Stomach smooth muscle (tissue), 2 donors: ENCODE measurements around the gene KCNQ1OT1.

ENCODE experiments used
- H3K27ac ChIP-seq: one replicate; pipeline ENCODE4 v1.7.0; 2013; ENCODE audit warnings: mild to moderate bottlenecking, low read length, inconsistent platforms
- H3K27me3 ChIP-seq, 2 donors: one replicate each; pipeline ENCODE4 v1.7.0; 2013; ENCODE audit warnings: low read length in 2 of 2; ENCODE audit not compliant: insufficient read depth in 2 of 2, control insufficient read depth in 1 of 2
- H3K36me3 ChIP-seq, 2 donors: one replicate each; pipeline ENCODE4 v1.7.0; 2013; ENCODE audit warnings: low read length in 2 of 2; ENCODE audit not compliant: control insufficient read depth in 2 of 2, insufficient read depth in 2 of 2
- H3K4me1 ChIP-seq: one replicate; pipeline ENCODE4 v1.7.0; 2013; ENCODE audit warnings: low read length; ENCODE audit not compliant: control insufficient read depth, insufficient read depth
- H3K4me3 ChIP-seq, 2 donors: one replicate each; pipeline ENCODE4 v1.7.0; 2013; ENCODE audit warnings: low read length in 2 of 2
- H3K9ac ChIP-seq, 2 donors: one replicate each; pipeline ENCODE4 v1.7.0; 2013; ENCODE audit warnings: low read length in 2 of 2, mild to moderate bottlenecking in 1 of 2
- H3K9me3 ChIP-seq, 2 donors: one replicate each; pipeline ENCODE4 v1.7.0; 2013; ENCODE audit warnings: low read length in 2 of 2; ENCODE audit not compliant: control insufficient read depth in 2 of 2
- donor health status: healthy.
- donor health status: Pancreatic carcinoma.

KCNQ1OT1 gene

GRCh38 chr11:2742201-2742600, 42.4 kb upstream of the KCNQ1OT1 start:
- peaks cover 5% of the 10 kb centered on the region for H3K4me1 ChIP-seq
- no peak overlapping the region for H3K9ac ChIP-seq
- no peak overlapping the region for H3K4me3 ChIP-seq
- H3K27me3 ChIP-seq: no peaks in the 10 kb centered on the region
- H3K27ac ChIP-seq: no peak overlapping the region
- H3K36me3 ChIP-seq: no peaks in the 10 kb centered on the region
- H3K9me3 ChIP-seq: no peaks in the 10 kb centered on the region

DNA sequence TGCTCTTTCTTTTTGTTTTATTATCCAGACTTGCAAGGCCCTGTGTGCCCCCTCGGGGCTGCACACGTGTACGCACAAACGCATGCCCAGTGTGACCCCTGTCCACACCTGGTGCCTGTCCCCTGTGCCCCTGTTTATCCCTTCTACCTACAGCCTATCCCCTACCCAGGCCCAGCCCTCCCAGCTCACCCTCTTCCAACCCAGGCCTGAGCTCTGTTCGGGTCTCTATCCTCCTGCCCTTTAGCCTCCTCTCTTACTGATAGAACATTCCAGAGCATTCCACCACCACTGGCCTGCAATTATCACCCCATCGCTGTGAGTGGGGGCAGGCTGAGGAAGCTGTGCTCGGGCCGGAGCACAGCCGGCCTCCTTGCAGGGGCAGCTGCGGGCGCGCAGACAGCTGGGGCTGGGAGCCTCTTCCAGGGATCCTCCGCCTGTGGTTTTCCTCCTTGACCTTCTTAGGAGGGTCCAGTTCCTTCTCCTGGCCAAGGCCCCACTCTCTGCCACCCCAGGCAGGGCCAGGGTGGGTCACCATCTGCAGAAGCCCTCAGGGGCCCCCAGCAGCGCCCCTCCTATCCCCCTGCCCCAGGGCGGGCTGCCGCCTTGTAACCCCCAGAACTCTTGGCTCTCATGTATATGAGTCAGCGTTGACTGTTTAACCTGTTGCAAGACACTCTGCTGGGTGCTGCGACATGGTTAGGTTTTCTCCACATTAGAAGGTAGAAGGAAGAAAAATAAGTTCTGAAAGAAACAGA, 41.8 kb upstream of the KCNQ1OT1 start:
- Histone ChIP-seq H3K9ac (no peak overlapping the region), H3K36me3 (no peaks in the 10 kb centered on the region), H3K27me3 (no peaks in the 10 kb centered on the region), H3K4me3 (no peak overlapping the region), H3K27ac (no peak overlapping the region), H3K9me3 (no peaks in the 10 kb centered on the region), H3K4me1 (peaks cover 5% of the 10 kb centered on the region)

- Histone ChIP-seq H3K36me3 (no peaks in the 10 kb centered on the region), H3K9me3 (no peaks in the 10 kb centered on the region), H3K4me1 (peaks cover 5% of the 10 kb centered on the region), H3K27ac (no peak overlapping the region), H3K9ac (no peak overlapping the region), H3K4me3 (no peak overlapping the region), H3K27me3 (no peaks in the 10 kb centered on the region)
Measured at GRCh38 chr11:2741006-2741376, 41.2 kb upstream of the KCNQ1OT1 start.

DNA sequence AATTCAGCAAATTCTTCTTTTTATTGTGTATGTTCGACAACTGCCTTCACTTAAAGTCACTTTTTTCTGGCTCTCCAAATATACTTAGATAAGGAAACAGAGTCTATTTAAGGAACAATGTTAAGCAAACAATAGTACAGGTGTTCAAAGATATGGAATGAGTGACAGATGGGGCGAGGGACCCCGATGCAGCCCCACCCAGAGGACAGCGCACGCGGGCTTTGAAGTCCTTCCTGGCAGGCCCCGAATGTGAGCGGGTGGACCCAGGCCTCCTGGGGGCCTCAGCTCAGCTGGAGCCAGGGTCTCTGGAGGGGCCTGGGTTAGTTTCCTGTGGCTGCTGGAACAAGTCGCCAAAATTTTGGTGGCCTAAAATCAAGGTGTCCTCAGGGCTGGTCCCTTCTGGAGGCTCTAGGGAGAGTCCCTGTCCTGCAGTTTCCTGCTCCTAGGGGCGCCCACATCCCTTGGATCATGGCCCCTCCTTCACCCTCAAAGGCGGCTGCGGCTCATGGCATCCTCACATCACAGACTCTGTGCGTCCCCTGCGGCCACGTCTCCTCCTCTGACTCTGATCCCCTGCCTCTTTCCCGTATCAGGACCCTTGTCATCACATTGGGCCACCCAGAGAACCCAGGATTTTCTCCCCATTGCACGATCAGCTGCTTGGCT, 40.6 kb upstream of the KCNQ1OT1 start:
- peaks cover 5% of the 10 kb centered on the region for H3K4me1 ChIP-seq
- no peaks in the 10 kb centered on the region for H3K9me3 ChIP-seq
- H3K27ac ChIP-seq: no peak overlapping the region
- no peak overlapping the region for H3K9ac ChIP-seq
- no peaks in the 10 kb centered on the region for H3K27me3 ChIP-seq
- H3K4me3 ChIP-seq: no peak overlapping the region
- H3K36me3 ChIP-seq: no peaks in the 10 kb centered on the region

- H3K9me3 ChIP-seq: no peaks in the 10 kb centered on the region
- H3K27me3 ChIP-seq: no peaks in the 10 kb centered on the region
- H3K9ac ChIP-seq: no peak overlapping the region
- H3K27ac ChIP-seq: no peak overlapping the region
- H3K4me1 ChIP-seq: peaks cover 5% of the 10 kb centered on the region
- H3K4me3 ChIP-seq: no peak overlapping the region
- no peaks in the 10 kb centered on the region for H3K36me3 ChIP-seq
Measured at GRCh38 chr11:2739531-2740274, 39.9 kb upstream of the KCNQ1OT1 start.

DNA sequence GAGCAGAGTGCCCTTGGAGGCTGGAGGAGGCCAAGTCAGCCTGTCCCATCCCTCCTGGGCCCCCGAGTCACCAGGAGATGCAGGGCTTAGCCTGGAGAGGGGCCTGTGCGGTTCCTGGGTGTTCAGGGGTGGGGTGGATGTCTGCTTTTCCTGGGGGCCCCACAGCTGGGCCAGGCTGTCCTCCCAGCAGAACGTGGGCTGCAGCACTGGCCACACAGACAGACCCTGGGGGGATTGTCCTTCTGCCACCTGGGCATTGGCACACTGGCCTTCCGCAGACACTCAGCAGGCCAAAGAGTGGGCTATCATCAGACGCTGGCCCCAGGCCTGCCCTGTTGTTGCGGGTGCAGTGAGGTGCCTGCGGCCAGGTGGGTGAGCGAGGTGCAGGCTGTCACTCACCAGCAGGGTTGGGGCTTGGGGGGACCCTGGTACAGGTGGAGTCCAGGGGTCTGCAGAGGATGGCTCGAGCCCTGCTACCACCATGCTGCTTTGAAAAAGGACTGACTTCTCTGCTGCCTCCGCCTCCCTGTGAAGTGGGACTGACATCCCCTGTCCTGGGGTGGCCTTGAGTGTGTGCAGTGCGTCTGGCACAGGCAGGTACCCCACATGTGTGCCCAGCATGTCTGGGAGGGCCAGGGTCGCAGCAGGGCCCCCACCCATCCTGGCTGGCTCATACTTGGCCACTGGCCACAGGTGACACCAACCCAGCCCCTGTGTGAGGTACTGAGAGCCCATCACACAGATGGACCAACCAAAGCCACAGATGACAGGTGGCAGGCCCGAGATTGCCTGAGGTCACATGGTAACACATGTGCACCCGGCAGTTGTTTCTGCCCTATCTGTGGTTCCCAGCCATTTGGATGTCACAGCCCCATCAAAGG, 39.0 kb upstream of the KCNQ1OT1 start:
- Histone ChIP-seq H3K4me1 (peaks cover 5% of the 10 kb centered on the region), H3K9ac (no peak overlapping the region), H3K27ac (no peak overlapping the region), H3K27me3 (no peaks in the 10 kb centered on the region), H3K36me3 (no peaks in the 10 kb centered on the region), H3K9me3 (no peaks in the 10 kb centered on the region), H3K4me3 (no peak overlapping the region)

GRCh38 chr11:2737866-2738265, 38.1 kb upstream of the KCNQ1OT1 start:
- Histone ChIP-seq H3K9me3 (no peaks in the 10 kb centered on the region), H3K9ac (no peak overlapping the region), H3K27ac (no peak overlapping the region), H3K4me1 (peaks cover 5% of the 10 kb centered on the region), H3K4me3 (no peak overlapping the region), H3K36me3 (no peaks in the 10 kb centered on the region), H3K27me3 (no peaks in the 10 kb centered on the region)

- no peak overlapping the region for H3K9ac ChIP-seq
- H3K4me3 ChIP-seq: no peak overlapping the region
- H3K36me3 ChIP-seq: no peaks in the 10 kb centered on the region
- peaks cover 3% of the 10 kb centered on the region for H3K4me1 ChIP-seq
- H3K9me3 ChIP-seq: no peaks in the 10 kb centered on the region
- no peaks in the 10 kb centered on the region for H3K27me3 ChIP-seq
- H3K27ac ChIP-seq: no peak overlapping the region
Measured at GRCh38 chr11:2737226-2737590, 37.4 kb upstream of the KCNQ1OT1 start.

DNA sequence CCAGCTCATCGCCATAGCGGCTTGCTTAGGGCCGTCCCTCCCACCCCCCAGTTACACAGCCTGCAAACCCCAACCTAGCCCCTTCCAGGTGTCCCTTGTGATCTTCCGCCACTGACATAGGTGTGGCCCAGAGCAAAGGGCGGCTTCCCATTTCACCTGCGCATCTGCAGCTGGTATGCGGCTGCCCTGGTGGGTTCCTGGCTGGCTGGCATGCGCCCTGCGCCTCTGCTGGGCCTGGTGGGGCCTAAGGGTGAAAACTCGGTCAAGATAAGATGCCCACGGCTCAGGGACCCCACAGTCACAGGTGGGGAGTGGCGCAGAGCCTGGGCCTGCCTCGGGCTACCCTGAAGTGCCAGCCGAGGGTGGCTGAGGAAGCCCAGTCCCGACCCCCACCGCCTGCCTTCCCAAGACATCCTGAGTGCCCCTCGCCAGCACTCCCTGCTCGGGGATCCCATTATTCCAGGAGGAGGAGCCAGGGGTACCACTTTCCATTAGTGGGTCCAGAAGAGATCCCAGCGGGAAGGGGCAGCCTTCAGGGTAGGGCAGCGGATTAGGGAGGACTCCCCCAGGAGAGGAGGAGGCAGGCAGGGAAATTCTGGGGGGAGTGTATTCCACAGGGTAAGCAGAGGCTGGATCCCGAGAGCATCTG, 36.9 kb upstream of the KCNQ1OT1 start:
- no peak overlapping the region for H3K9ac ChIP-seq
- no peak overlapping the region for H3K27ac ChIP-seq
- no peak overlapping the region for H3K4me3 ChIP-seq
- H3K27me3 ChIP-seq: no peaks in the 10 kb centered on the region
- H3K9me3 ChIP-seq: no peaks in the 10 kb centered on the region
- H3K4me1 ChIP-seq: peaks cover 2% of the 10 kb centered on the region
- no peaks in the 10 kb centered on the region for H3K36me3 ChIP-seq

GRCh38 chr11:2735053-2735589, 35.3 kb upstream of the KCNQ1OT1 start:
- Histone ChIP-seq H3K9me3 (no peaks in the 10 kb centered on the region), H3K27me3 (no peaks in the 10 kb centered on the region), H3K9ac (no peak overlapping the region), H3K4me1 (no peaks in the 10 kb centered on the region), H3K36me3 (no peaks in the 10 kb centered on the region), H3K27ac (no peak overlapping the region), H3K4me3 (no peak overlapping the region)
